ENCODE data around the gene RABGAP1L. TPM values are rescaled to one million over a fixed set of nuclear protein-coding genes. Genes with fewer than 3 reads are reported as not detected.
"Not testable (repeated sequence)": the region's sequence is repeated elsewhere in the genome, so short reads cannot be mapped to it uniquely, and the experiment has no call there.

RABGAP1L gene
- total RNA-seq, 3 donors from 2014 or later: 46.1 to 74.7 (median 59.2) TPM

GRCh38 chr1:174580801-174581200, 421.5 kb downstream of the RABGAP1L start:
- no peak for ATAC-seq

DNA sequence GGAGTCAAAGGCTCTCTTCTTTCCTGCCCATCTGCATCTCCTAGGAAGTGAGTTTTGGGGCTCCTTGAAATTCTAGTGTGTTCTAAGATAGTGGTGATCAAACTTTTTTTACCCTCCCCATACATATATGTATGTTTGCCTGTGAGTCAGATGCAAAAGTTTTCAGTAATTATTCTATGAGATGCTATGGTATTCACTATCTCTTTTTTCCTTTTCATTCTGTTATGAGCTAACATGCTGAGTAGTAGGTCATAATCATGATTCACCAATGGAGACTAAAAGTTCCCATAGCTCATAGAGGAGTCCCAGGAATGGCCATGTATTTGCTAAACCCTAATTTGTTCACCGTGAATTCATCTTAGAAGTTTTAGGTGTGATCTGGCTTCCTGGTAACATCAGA, 424.0 kb downstream of the RABGAP1L start:
- no peak for DNase-seq
- Histone ChIP-seq H3K36me3 (ENCODE audit: low read depth) (no peaks in the 10 kb centered on the region), H3K9me3 (peaks cover 6% of the 10 kb centered on the region), H3K4me1 (ENCODE audit: low read depth) (no peaks in the 10 kb centered on the region), H3K4me3 (no peak overlapping the region)
- intact Hi-C loops (cut with DNase I, micrococcal nuclease): no loop called here
- no peak for ATAC-seq
- TF ChIP-seq, protein P1, sequence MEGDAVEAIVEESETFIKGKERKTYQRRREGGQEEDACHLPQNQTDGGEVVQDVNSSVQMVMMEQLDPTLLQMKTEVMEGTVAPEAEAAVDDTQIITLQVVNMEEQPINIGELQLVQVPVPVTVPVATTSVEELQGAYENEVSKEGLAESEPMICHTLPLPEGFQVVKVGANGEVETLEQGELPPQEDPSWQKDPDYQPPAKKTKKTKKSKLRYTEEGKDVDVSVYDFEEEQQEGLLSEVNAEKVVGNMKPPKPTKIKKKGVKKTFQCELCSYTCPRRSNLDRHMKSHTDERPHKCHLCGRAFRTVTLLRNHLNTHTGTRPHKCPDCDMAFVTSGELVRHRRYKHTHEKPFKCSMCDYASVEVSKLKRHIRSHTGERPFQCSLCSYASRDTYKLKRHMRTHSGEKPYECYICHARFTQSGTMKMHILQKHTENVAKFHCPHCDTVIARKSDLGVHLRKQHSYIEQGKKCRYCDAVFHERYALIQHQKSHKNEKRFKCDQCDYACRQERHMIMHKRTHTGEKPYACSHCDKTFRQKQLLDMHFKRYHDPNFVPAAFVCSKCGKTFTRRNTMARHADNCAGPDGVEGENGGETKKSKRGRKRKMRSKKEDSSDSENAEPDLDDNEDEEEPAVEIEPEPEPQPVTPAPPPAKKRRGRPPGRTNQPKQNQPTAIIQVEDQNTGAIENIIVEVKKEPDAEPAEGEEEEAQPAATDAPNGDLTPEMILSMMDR (IDR thresholded peaks at IDR 0.05): no peak

More at GRCh38 chr1:174580801-174581200, 421.5 kb downstream of the RABGAP1L start:
- H3K9me3 ChIP-seq: peaks cover 7% of the 10 kb centered on the region
- no peak for DNase-seq
- intact Hi-C loops (cut with DNase I, micrococcal nuclease): no loop called here
- TF ChIP-seq, protein P1 (IDR thresholded peaks at IDR 0.05): no peak
- H3K36me3 ChIP-seq (ENCODE audit: low read depth): no peaks in the 10 kb centered on the region
- H3K4me1 ChIP-seq (ENCODE audit: low read depth): no peaks in the 10 kb centered on the region
- H3K4me3 ChIP-seq: no peak overlapping the region

DNA sequence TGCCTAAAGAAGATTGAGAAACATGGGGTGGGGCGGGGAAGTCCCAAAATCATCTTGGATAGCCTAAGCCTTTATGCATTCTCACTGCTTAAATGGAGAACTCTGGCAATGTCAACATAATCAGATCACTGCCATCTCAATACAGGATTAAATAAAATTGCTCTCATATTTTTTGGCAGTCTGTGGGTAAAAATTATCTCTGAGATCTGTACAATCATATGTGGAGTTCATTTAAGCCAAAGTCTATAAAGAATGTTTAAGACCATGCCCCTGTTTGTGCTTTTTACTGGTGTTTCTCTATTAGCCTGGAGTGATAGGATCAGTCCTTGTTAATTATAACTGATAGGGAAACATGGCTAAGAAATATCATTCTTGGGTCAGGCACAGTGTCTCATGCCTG, 424.8 kb downstream of the RABGAP1L start:
- no peak overlapping the region for H3K4me3 ChIP-seq
- DNase-seq (no peak), ATAC-seq (no peak)
- no peaks in the 10 kb centered on the region for H3K36me3 ChIP-seq (ENCODE audit: low read depth)
- H3K9me3 ChIP-seq: peaks cover 8% of the 10 kb centered on the region
- intact Hi-C loops (cut with DNase I, micrococcal nuclease): no loop called here
- H3K4me1 ChIP-seq (ENCODE audit: low read depth): no peaks in the 10 kb centered on the region
- TF ChIP-seq, protein P1 (IDR thresholded peaks at IDR 0.05): no peak

GRCh38 chr1:174588618-174589017, 429.3 kb downstream of the RABGAP1L start:
- DNase-seq; ATAC-seq; H3K36me3 ChIP-seq (ENCODE audit: low read depth); H3K4me1 ChIP-seq (ENCODE audit: low read depth); intact Hi-C loops (cut with DNase I, micrococcal nuclease); H3K4me3 ChIP-seq: not testable (repeated sequence)
- H3K9me3 ChIP-seq: peaks cover 16% of the 10 kb centered on the region

GRCh38 chr1:174605198-174605597, 445.9 kb downstream of the RABGAP1L start:
- Histone ChIP-seq H3K4me3 (no peak overlapping the region), H3K9me3 (no peaks in the 10 kb centered on the region), H3K36me3 (ENCODE audit: low read depth) (no peaks in the 10 kb centered on the region), H3K4me1 (ENCODE audit: low read depth) (no peaks in the 10 kb centered on the region)
- intact Hi-C loops (cut with DNase I, micrococcal nuclease): no loop called here
- ATAC-seq: no peak
- no peak for DNase-seq
- TF ChIP-seq, protein P1 (IDR thresholded peaks at IDR 0.05): no peak

DNA sequence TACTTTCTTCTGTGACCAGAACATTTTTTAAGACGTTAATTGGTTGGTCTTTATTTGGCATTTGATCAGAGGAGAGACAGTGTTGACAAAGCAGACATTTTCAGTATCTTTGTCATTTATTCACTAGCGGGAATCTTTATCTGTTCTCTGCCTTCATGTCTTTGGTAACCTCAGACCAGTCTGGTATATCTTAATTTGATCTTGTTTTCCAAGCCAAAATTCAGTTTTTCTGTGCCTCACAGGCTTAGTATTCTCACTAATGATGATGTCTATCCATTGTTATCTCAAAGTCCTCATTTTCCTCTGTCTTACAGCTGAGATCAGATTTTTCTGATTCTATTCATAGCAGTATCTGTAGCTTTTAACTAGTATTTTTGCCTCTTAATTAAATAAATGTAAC, 447.2 kb downstream of the RABGAP1L start:
- intact Hi-C loops (cut with DNase I, micrococcal nuclease): no loop called here
- no peak for DNase-seq

GRCh38 chr1:174617905-174618304, 458.6 kb downstream of the RABGAP1L start:
- ATAC-seq; H3K4me3 ChIP-seq; H3K36me3 ChIP-seq (ENCODE audit: low read depth); H3K9me3 ChIP-seq; DNase-seq; H3K4me1 ChIP-seq (ENCODE audit: low read depth); intact Hi-C loops (cut with DNase I, micrococcal nuclease): not testable (repeated sequence)

More for the DNA sequence above, 447.2 kb downstream of the RABGAP1L start:
- Histone ChIP-seq H3K4me1 (ENCODE audit: low read depth) (no peaks in the 10 kb centered on the region), H3K36me3 (ENCODE audit: low read depth) (no peaks in the 10 kb centered on the region), H3K9me3 (no peaks in the 10 kb centered on the region), H3K4me3 (no peak overlapping the region)
- TF ChIP-seq, protein P1 (IDR thresholded peaks at IDR 0.05): no peak
- no peak for ATAC-seq

Data from mucosa of descending colon (tissue), 3 donors.